ENCODE data around the gene RBM3.

DNA sequence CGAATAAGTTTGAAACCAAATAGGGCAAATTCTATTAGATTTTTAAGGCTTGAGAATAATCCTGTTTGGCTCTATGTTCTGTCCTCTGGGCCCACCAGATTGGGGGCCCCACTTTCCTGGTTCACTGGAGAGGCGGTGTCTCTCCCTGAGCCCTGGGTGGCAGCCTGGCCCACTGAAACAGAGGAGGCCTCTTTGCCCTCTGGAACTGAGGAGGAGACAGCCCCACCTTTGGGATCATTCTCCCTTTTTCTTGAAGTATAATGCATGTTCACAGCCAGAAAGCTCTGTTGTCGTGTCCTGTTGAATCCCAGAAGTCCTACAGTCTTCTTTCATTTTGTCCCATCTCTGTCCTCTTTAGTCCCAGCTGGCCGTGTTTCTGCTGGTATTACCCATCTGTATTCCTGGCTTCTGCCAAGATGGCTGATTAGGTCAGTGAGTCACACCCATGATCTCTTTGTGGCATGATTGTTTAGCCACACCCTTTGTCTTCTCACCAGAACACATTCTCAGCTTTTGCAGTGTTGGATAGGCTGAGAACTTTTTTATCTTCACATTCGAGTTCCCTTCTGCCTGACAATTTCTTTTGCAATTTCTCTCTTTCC, 42.8 kb upstream of the RBM3 start:
- no peak for TF ChIP-seq POLR2A (IDR thresholded peaks at IDR 0.05)
- TF ChIP-seq, protein P1, sequence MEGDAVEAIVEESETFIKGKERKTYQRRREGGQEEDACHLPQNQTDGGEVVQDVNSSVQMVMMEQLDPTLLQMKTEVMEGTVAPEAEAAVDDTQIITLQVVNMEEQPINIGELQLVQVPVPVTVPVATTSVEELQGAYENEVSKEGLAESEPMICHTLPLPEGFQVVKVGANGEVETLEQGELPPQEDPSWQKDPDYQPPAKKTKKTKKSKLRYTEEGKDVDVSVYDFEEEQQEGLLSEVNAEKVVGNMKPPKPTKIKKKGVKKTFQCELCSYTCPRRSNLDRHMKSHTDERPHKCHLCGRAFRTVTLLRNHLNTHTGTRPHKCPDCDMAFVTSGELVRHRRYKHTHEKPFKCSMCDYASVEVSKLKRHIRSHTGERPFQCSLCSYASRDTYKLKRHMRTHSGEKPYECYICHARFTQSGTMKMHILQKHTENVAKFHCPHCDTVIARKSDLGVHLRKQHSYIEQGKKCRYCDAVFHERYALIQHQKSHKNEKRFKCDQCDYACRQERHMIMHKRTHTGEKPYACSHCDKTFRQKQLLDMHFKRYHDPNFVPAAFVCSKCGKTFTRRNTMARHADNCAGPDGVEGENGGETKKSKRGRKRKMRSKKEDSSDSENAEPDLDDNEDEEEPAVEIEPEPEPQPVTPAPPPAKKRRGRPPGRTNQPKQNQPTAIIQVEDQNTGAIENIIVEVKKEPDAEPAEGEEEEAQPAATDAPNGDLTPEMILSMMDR (IDR thresholded peaks at IDR 0.05), result no peak
- TF ChIP-seq POLR2AphosphoS5 (IDR thresholded peaks at IDR 0.05), result no peak
- TF ChIP-seq EP300 (IDR thresholded peaks at IDR 0.05), result no peak

Data from gastroesophageal sphincter (tissue), 3 donors.